ENCODE data around the gene SCN3A.

Gene SCN3A

DNA sequence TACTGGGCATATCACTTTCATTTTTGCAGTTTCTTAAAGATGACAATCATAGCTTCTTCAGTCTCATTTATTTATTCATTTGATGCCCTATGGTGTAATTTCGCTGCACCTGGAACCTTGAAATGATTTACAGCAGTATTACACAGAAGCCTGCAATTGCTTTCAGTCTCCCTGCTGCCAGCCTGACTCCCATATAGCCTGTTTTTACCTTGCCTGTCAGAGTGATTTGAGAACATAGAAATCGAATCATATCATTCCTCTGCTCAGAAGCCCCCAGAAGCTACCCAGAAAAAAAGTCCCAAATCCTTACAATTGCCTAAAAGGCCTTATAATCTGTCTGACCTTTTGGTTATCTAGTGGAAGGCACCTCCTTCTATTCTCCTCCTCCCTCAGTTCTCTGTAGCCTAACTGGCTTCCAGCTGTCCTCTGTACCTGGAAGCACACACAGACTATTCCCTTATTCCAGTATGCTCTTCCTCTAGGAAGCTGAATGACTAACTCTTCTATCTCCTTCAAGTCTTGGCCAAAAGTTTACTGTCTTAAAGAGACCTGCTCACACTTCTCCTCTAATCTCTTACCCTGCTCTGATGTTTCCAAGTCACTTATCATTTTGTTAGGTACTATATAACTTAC lies 12.6 kb downstream of the SCN3A start:
- no peak for DNase-seq (ENCODE audit: low read depth in 2 of 2)

DNA sequence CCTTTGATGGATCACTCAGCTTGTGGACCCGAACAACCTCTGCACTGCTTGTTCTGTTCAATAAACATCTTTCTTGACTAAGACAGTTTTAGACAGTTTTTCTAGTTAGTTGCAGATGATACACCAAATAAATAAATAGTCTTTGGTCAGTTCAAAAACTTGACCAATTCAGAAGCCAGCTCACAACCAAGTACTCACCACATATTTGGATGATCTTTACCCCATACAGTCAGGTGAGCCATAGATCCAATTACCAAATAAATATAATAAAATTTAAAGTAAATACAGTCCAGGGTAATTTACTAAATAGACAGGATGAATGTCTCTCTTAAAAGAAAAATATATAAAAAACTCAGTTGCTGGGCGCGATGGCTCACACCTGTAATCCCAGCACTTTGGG lies 18.2 kb downstream of the SCN3A start:
- DNase-seq (ENCODE audit: low read depth in 2 of 2), result no peak

DNA sequence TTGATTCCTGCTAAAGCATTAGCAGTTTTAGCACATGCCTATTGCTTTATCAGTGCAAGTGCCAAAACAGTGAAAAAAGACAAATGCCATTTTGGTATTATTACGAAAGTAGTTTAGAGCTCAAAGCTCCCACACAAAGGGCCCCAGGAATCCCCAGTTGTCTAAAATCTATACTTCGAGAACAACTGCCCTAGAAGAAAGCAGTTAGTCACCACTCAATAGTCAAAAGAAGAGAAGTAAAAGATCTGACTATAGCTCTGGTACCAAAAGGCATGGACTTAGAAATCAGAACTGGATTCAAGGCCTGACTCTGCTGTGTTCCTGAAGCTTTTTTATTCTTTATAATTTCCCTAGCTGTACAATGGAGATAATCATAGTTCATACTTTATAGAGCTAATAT lies 21.8 kb downstream of the SCN3A start:
- DNase-seq (ENCODE audit: low read depth in 2 of 2), result no peak

DNA sequence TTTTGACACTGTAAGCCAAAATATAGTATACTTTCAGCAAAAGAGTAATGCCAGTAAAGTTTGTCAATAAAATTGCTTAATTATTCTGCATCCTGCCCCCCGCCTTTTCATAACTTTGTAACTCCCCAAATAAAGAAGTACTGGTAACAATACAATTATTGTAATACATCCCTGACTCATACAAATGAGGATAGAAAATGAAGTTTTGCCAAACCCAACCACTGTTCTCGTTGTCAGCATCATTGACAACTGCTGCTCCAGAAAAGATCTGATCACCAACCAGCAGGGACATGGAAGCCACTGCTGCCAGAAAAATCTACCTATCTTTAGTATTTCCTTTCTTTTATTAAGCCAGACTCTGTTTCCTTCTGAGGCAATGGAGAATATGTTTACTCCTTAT lies 27.1 kb downstream of the SCN3A start:
- no peak for DNase-seq (ENCODE audit: low read depth in 2 of 2)

DNA sequence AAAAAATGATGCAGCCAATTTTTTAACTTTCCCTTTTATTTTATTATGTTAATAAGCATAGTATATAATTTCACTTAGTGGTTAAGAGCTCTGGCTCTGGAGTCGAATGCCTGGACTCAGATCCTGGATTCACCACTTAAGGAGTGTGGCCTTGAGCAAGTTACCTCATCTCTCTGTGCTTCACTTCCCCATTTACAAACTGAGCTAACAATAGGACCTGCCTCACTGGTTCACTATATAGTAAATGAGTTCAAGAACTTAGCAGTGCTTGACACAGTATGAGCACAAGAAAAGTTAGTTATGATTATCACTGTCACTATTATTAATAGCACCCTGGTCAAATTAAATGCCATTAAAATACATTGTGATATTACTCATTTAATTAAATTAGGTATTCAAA lies 30.6 kb downstream of the SCN3A start:
- no peak for DNase-seq (ENCODE audit: low read depth in 2 of 2)

DNA sequence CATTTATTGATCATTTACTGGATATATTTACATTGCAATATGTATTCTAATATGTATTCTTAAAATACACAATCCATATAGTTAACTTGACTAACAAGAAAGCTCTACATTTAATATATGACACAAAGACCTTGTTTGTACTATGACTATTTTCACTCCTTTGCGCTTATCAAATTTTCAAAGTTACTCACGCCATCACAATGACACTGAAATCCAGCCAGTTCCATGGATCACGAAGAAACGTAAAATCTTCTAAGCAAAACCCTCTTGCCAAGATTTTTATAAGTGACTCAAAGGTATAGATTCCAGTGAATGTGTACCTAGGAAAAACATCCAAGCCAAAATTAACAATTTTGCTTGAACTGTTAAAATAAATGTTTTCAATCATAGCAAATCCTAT lies 39.6 kb downstream of the SCN3A start:
- no peak for DNase-seq (ENCODE audit: low read depth in 2 of 2)

DNA sequence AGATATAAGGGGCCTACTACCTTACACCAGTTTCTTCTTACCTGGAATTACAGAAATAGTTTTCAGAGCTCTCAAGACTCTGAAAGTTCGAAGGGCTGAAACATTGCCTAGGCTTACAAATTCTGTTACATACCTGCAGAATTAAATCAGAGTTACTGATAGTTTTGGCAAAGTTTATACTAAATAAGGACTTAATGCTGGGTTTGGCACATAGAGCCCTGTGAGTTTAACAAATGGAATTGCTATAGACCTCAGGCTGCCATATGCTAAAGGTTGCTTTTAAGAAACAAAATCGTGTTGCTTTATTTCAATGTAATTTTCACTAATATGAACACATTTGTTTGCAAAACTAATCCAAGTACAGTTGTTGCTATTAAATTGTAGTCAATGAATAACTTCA lies 40.1 kb downstream of the SCN3A start:
- DNase-seq (ENCODE audit: low read depth in 2 of 2), result no peak

DNA sequence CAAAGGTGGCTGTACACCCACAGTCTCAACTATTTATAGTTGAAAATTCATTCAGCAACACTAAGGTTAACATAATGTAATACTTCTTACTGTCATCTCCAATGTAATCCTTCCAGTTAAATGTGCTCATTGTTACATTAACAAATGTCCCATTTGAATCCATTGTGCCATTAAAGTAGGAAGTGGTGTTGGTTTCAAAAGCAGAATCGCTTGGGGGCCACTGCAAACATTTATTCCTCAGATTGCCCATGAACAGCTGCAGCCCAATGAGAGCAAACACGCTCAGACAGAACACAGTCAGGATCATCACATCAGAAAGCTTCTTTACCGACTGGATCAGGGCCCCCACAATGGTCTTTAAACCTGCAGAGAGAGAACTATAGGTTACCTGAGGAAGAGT lies 41.4 kb downstream of the SCN3A start:
- no peak for DNase-seq (ENCODE audit: low read depth in 2 of 2)

DNA sequence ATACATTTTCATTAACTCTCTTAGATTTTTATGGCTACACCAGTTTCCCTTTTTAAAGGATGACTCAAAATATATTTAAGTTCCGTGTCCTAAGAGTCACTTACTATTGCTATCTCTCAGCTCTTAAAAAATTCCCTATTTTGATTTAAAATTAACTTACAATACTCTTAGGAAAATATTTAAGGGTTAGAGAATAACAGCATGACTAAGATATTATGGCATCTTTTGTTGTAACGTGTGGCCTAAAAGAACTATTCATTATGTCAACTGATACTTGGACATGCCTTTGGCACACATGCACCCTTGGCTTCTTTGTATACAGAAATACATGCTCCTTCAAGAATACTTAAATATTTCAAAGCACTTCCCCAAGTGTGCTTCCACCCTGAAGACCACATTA lies 42.3 kb downstream of the SCN3A start:
- no peak for DNase-seq (ENCODE audit: low read depth in 2 of 2)

DNA sequence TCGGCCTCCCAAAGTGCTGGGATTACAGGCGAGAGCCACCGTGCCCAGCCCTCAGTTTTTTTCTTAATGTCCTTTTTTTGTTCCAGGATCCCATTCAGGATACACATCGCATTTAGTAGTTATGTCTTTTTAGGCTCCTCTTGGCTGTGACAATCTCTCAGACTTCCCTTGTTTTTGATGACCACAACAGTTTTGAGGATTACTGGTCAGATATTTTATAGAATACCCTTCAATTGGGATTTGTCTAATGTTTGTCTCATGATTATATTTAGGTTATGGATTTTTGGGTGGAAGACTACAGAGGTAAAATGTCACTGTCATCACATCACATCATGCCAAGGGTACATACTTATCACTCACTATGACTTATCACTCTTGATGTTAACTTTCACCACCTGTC lies 46.7 kb downstream of the SCN3A start:
- no peak for DNase-seq (ENCODE audit: low read depth in 2 of 2)

DNA sequence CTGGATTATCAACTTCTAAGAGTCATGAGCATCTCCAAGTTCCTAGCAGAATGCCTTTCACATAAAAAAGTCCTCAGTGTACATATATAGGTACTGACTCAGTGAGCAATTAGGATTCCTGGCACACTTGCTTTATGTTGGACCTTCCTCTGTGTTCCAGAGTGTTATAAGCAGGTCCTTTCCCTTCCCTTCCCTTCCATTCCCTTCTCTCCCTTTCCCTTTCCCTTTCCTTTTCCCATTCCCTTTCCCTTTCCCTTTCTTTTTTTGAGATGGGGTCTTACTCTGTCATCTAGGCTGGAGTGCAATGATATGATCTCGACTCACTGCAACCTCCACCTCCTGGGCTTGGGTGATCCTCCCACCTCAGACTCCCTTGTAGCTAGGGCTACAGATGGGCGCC lies 48.7 kb downstream of the SCN3A start:
- DNase-seq (ENCODE audit: low read depth in 2 of 2), result no peak

DNA sequence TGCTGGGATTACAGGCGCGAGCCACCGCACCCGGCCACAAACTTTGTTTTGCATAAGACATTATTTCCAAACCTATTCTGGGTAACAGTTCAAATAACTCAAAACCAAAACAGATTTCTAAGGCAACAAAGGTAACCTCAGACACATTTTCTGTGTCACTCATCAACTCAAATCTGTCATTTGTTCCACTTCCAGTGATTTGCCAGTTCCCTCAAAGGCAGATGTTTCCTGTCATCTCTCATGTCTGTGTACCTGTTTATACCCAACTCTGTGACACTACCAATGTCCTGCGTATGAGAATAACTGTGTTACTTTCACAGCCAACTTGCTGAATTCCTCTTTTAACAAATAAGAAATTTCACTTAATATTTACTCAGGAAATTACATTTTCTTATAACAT lies 54.4 kb downstream of the SCN3A start:
- no peak for DNase-seq (ENCODE audit: low read depth in 2 of 2)

DNA sequence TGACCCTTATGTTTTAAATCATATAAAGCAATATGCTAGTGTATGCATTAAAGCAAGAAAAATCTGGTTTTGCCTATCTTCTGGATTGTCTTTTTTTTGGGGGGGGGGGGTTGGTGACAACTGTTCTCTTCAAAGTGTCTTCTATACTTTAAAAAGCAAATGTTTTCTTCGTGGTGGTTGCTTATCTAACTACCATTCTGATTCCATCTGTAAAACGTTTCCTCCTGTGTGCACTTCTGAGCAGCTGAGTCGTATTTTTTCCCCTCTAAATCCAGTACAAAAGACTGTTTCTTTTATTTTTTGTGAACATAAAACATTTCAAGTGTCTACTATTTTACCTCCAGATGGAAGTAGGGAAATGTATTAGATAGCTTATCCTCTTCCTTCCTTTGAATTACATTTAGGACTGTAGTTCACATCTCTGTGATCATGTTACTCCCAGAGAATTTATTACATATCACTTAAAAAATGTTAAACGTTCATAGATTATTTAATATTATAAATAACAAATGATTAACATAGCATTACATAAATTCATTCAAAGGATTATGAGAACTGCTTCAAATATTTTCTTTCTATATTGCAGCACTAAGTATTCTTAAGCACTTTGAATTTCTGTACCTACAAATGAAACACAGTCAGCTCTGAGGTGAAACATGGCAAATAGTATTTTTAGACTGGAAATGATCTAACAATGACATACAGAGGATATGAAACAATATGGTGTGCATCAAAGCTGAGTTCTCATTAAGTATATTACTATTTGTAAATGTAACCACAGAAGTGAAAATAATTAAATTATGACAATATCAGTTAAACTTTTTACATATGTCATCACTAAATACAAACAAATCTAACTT lies 56.4 kb downstream of the SCN3A start:
- DNase-seq (ENCODE audit: low read depth in 2 of 2), result no peak

DNA sequence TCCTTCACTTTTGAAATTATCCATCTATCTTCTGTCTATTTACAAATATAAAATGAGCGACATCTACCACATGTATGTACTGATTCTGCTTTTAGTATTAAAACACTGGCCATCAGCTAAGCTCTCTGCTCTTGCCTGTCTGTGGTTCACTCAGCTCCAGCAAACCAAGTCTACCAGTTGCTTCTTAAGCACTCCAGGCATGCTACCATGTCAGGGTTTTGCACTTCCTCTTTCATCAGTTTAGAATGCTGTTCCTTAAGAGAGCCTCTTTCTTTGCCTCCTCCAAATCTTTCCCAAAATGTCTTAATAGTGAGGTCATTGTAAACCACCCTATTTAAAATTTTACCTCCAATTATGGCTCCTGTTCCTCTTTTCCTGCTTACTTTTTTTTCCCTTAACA lies 59.5 kb downstream of the SCN3A start:
- no peak for DNase-seq (ENCODE audit: low read depth in 2 of 2)

DNA sequence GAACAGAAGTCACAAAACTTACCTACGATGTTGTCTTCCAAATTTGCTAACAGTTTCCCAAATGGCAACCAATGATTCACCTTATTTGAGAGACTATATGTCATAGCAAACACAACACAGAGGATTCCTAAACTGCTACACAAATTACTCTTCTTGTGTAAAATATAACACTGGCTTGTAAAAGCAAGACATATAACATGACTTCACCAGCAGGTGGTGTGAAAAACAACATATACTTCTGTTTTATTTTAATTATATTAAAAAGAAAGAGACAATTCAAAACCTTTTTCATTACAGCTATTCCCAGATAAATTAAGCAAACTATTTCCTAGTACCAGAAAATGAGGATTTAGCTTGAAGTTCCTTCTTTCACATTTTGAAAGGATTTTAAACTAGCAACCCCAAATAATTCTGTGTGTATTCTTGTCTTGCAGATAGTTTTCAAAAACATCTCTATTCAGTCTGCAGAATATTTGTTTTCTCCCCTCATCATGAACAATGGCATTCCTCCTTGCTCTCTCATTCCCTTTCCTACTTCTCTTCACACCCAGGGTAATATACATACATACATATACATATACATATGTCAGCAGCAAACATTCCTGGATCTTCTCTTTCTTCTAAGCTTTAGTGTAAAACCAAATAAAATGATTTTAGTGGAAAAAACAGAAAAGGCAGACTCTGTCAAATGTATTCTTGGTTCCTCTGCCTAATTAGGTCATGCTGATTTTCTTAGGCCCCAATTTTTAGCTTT lies 62.1 kb downstream of the SCN3A start:
- DNase-seq (ENCODE audit: low read depth in 2 of 2), result no peak

DNA sequence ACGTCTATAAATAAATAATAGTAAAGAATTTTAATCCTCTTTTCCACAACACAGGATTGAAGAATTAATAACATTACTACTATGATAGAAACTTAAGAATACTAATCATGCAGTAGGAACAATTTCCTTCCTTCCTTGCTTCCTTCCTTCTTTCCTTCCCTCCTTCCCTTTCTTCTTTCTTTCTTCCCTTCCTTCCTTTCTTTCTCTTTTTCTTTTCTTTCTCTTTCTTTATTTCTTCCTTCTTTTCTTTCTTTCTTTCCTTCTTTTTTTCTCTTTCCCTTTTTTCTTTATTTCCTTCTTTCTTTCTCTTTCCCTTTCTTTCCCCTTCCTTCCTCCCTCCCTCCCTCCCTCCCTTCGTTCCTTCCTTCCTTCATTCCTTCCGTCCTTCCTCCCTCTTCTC lies 77.6 kb downstream of the SCN3A start:
- DNase-seq (ENCODE audit: low read depth in 2 of 2), result no peak

DNA sequence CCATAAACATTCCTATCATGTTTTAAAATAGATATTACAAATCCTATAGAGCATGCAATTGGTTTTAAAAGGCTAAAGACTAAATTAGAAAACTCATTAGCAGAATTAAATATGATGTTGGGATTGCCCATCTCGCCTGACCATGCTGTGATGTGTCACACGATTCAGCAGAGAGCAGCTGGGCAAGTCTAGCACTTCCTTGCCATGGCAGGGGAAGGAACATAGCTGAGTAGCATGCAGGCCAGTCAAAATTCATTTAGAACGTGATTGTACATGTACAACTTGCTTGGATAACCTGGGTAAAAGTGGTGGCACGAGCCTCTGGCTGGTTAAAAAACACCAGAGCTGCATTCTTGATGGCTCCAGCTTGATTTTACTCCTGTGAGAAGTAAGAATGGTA lies 81.3 kb downstream of the SCN3A start:
- DNase-seq (ENCODE audit: low read depth in 2 of 2), result no peak

DNA sequence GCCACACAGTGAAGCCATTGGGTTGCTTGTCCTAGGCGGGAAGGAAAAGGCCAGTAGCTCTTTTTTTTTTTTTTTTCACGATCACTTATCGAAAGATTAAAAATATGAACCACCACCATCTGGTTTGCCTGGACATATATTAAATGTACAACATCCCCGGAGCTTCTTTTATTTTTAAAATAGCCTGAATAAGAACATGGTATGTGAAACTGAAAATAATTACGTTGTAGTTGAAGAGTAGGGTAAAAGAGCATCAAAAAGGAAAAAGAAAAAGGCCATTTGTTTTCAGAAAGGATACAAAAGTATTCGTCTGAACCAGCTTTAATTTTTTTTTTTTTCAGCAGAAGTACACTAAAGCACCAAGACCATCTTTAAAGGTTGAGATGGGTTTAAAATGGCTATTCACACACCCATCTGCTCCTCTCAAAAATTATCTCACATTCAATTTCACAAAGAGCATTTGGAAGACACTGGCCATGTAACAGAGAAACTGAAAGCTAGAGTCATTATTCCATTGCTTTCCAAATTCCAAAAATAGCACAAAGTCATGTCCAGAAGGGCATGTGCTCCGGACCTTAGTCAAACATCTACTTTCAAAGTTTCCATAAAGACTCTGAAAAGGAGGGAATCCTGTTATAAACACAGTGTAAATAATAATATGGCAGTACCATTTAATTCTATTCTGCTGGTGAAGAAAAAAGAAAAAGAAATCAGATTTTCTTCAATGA lies 82.9 kb downstream of the SCN3A start:
- no peak for DNase-seq (ENCODE audit: low read depth in 2 of 2)

DNA sequence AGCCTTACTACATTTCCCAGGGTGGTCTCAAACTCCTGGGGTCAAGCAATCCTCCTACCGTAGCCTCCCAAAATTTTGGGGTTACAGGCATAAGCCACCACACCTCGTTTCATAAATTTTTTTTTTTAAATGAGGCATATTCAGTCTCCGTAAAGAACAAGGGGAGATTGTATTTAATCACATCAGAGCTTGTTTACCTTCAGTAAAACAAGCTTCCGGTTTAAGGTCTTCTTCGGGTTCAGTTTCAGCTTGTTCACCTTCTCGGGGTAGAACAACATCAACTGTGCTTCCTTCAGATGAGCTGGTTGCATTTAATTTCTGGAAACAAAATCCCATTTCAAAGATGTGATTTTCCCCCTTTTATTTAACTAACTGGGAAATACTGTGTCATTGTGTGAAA lies 88.6 kb downstream of the SCN3A start:
- DNase-seq (ENCODE audit: low read depth in 2 of 2), result no peak

DNA sequence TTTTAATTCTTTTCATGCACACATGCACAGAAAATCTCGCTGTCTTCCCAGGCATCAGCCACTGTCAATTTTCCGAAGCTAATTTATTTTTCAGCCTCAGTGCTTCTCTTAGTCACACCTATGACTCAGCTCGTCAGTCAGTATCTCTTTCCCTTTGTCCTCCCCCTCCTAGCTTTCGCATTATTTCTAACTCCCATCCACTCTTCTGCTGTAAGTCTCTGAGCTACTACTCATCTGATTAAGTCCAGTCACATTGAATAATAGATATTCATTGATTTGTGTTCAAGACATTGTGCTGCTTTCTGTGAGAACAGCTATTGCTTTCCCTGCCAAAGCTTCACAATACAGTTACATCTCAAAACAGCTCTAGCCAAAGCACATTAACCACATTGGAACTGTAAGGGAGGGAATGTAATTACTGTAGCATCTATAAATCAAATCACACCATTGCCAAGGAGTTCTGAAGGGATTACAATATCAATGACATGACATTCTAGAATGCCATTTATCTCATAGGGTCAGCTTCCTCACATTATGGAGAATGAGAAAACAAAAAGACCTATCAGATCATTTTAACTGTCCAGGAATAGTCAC lies 89.4 kb downstream of the SCN3A start:
- no peak for DNase-seq (ENCODE audit: low read depth in 2 of 2)

DNA sequence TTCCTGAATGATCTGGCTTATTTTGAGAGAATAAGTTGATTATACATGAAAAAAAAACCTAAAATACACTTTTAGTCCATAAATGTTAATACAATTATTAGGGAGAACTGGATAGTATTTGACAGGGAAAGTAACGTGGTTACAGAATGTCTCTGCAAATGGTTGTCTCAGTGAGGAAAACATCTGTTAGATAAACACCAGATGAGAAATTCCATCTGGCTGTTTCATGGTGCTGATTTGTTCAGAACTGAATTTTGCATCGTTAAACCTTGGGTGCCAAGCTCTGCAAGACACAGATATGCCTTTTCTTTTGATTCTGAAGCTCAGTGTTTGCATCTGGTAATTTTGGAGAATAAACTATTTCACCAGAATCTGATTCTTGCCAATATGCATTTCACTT lies 90.4 kb downstream of the SCN3A start:
- no peak for DNase-seq (ENCODE audit: low read depth in 2 of 2)

DNA sequence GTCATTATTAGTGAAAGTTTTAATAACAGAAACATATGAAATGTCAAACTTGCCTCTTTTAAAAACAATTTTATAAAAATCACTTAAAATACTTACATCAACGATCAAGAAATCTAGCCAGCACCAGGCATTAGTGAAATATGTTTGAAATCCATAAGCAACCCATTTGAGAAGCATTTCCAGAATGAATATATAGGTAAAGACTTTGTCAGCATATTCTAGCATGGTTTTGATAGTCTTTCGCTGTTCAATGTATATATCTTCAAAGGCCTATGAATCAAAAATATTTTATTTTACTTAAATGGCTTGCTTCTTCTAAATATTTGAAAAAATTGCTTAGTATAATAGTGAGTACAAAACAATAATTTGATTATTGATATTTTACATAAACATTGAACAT lies 91.1 kb downstream of the SCN3A start:
- DNase-seq (ENCODE audit: low read depth in 2 of 2), result no peak

Data from activated CD8-positive, alpha-beta memory T cell treated with anti-CD3 and anti-CD28 coated beads for 4 hours (primary cell).